Activated T-cell treated with anti-CD3 and anti-CD28 coated beads, Interleukin-2, amount 50 U/mL, for 4 hours (primary cell): ENCODE data around the gene SLC4A7. TPM values are rescaled to one million over a fixed set of nuclear protein-coding genes. Genes with fewer than 3 reads are reported as not detected.

ENCODE experiments used
- total RNA-seq, 3 donors: library from RNA; stranded (reverse); gene quantifications; one replicate each; pipeline ENCODE4 v1.2.1, GENCODE V29; 2021

SLC4A7 gene
- total RNA-seq, 3 donors from 2014 or later: 31.0 to 35.4 (median 31.9) TPM

Other genes with a start within 250 kb of the SLC4A7 start
- gene NEK10, start 115.0 kb downstream of the SLC4A7 start, total RNA-seq: under 1 TPM; 0.21 to 0.49 (median 0.28) TPM
- gene EOMES, start 237.9 kb upstream of the SLC4A7 start, total RNA-seq: 1 to 10 TPM; 2.7 to 7.3 (median 6.1) TPM